Skeletal muscle cell (primary cell): ENCODE results near the gene DLG5.

Experiments used
- DNase-seq: peaks from one replicate; pipeline ENCODE4 v3.0.0-alpha.2; 2010; ENCODE audit warnings: low read depth
- H3K4me3 ChIP-seq: 2 replicates; pipeline ENCODE4 v1.5.1; 2011; ENCODE audit warnings: low read depth, mild to moderate bottlenecking, control low read depth, low read length, moderate library complexity

Gene DLG5

DNA sequence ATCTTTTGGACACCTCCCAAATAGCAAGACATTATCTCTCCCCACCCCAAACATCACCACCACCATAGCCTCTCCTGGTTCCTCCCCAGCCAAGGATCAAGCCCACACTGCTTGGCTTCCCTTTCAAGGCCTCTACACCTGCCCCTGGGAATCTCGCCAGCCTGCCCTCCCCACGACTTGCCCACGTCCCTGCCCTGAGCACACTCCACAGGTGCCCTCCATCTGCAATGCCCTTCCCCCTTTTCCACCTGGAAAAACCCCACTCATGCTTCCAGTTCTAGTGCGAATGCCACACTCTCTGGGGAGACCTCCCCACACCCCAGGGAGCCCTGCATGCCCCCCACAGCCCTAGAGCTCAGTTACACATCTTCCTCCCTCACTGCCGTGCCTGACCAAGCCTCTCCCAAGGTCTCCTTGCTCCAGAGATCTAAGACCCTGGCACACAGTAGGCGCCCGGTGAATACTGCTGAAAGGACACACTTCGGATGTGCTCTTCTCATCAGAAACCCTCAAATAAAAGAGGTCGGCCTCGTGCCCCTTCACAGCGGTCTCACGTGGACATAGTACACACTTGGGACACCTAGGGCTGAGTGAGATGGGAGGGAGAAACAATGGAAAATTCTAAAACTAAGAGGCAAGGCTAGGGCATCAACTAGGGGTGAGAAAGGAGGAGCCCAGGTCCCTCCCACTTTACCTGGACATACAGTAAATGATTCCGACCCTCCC, 91.4 kb downstream of the DLG5 start:
- DNase-seq = no peak
- H3K4me3 ChIP-seq = no peak overlapping the region

DNA sequence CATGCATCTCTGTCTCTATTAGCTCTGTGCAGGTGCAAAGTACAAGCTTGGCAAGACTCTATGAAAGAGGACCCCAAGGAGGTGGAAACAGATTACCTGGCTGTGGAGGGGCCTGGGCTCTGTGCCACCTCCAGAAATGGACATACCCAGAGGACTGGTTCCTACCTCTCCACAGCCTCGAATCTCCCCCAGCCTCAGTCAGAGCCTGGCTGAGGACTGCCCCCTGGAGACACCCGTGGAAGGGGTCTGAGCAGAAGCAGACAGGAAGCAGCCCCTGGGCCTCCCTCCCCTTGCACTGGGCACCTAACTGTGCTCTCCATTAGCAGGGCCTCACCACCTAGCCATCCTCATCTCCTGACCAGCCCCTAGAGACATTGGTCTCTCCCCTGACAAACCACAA, 92.0 kb downstream of the DLG5 start:
- DNase-seq = no peak

DNA sequence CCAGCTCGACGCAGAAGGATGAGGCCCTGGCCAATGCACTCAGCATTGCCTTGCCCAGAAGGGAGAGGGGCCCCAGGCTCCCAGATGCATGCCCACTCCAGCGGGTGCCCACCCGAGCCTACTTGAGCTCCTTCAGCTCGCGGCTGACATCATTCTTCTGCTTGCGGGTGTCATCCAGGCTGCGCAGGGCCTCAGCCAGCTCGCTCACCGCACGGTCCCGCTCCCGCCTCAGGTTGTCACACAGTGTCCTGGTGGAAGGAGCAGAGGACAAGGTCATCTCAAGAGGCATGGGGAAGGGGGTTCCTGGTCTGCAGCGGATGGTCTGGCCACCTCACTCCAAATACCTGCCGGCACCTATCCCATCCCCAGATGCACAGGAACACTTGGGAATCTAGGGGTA, 92.8 kb downstream of the DLG5 start:
- DNase-seq = no peak
- no peak overlapping the region for H3K4me3 ChIP-seq

More for the DNA sequence above, 92.0 kb downstream of the DLG5 start:
- no peak overlapping the region for H3K4me3 ChIP-seq

DNA sequence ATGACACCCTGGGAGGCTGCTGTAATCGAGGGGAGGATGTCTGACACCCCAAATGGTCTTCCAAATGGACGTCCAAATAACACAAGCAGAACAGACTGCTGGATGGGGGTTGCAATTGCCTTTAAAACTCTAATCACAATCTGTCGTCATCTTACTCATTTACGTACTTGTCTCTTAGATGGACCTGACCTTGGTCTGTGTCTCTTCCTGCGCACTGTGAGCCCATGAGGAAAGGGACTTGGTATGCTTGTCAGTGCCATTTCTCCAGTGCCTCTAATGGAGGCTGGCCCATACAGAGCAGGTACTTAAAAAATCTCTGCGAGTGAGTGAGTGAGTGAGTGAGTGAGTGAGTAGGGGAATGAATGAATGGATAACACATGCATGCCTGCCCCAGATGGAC, 93.3 kb downstream of the DLG5 start:
- H3K4me3 ChIP-seq = no peak overlapping the region
- no peak for DNase-seq

DNA sequence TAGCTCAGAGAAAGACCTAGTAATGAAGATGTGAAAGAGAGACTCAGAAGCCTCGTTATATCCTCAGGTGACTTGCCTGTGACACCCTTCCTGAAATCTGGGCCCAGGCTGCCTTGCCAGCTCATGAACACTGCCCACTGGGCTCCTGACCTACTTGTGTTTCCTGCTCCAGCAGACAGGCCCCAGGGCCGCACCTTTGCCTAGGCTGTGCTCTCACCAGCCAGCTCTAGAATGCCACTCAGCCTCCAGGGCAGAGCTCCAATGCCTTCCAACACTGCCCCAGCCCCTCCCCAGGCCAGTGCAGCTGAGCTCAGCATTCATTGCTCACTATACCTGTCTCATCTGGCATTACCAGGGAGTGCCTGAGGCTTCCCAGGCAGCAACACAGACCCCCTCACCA, 94.3 kb downstream of the DLG5 start:
- DNase-seq = no peak
- H3K4me3 ChIP-seq = no peak overlapping the region

DNA sequence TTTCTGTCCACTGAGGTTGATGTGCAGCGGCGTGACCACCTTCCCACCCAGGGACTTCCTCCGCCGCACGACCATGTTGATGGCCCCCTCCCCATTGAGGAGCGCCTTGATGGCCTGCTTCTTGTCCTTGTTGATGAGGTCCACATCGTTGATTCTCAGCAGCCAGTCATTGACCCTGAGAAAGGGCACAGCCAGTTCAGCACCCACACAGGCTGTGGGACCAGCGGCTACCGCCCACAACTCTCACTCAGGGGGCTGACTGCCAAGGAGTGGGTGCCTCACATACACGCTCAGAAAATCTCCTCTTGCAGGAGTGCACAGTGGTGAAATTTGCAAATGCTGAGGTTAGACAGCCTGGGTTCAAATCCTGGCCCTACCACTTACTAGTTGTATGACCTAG, 97.2 kb downstream of the DLG5 start:
- no peak overlapping the region for H3K4me3 ChIP-seq
- no peak for DNase-seq

DNA sequence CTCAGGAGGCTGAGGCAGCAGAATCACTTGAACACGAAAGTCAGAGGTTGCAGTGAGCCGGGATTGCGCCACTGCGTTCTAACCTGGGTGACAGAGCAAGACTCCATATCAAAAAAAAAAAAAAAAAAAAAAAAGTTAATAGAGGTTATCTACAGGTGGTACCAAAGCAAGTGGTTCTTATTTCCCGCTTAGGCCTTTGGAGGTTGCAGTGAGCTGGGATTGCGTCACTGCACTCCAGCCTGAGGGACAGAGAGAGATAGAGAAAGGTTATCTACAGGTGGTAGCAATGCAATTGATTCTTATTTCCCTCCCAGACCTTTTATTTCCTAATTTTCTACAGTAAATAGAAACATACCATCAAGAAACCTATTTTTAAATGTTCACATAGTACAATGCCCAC, 98.2 kb downstream of the DLG5 start:
- no peak overlapping the region for H3K4me3 ChIP-seq
- no peak for DNase-seq

DNA sequence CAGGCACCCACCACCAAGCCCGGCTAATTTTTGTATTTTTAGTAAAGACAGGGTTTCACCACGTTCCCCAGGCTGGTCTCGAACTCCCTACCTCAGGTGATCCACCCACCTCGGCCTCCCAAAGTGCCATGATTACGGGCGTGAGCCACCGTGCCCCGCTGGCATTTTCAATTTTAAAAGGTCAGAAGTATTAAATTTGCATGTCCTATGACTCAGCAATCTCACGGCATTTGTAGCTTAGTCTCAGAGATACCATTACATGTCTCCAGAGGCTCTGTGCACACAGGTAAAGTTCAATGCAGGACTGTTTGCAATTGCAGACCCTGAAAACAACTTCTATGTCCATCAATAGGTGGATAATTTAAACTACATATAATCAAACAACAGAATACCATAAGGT, 99.2 kb downstream of the DLG5 start:
- H3K4me3 ChIP-seq = no peak overlapping the region
- DNase-seq = no peak

DNA sequence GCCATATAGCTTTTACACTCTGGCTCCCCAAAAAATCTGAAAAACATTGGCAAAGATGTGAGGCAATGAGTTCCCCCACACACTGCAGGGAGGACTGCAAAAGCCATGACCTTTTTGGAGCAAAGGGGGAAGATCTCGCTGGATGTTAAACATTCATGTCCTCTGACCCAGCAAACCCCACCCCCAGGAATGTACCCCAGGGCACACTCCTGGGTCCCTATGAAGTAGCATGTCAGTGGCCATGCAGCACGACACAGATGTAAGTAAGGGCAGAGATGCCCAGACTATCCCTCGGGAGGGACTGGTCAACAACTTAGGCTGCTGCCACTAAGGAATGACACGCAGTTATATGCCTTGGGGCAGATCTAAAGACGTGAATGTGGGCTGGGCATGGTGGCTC, 100.6 kb downstream of the DLG5 start:
- no peak for DNase-seq
- H3K4me3 ChIP-seq = no peak overlapping the region

DNA sequence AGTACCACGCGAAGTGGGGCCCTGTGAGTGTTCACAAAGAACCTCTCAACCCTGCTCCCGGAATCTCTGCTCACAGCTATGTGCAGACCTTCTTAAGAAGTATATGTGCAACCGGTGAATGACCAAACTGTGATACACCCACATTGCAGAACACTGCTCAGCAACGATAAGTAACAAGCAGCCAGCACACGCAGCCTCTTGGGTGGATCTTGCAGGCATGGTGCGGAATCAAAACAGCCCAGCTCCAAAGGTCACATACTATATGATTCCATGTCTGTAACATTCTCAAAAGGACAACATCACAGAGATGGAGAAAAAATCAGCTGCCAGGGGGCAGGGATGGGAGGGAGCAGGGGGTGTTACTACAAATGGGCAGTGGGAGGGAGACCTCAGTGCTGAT, 101.6 kb downstream of the DLG5 start:
- no peak overlapping the region for H3K4me3 ChIP-seq
- no peak for DNase-seq

DNA sequence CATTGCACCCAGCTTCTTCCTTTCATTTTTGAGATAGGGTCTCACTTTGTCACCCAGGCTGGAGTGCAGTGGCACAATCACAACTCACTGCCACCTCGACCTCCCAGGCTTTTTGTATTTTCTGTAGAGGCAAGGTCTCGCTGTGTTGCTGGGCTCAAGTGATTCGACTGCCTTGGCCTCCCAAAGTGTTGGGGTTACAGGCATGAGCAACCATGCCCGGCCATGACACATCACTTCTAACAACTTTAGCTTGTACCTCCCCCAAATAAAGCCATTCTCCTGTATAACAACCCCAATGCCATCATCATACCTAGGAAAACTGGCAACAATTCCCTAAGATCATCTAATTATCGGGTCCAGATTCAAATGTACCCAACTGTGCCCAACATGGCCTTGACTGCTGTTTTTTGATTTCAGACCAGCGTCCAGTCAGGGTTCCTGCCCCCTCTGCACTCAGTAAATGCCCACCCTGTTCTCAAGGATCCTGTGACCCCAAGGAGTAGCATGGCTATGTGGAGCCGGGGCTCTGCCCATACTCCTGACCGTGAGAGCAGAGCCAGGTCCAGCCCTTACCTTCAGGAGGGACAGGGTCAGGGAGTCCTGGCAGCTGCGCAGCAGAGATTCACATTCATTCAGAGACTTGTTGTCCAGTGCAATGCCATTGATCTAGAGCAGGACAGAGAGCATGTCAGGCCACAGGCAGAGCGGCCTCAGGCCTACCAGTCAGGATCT, 102.6 kb downstream of the DLG5 start:
- no peak overlapping the region for H3K4me3 ChIP-seq
- no peak for DNase-seq

DNA sequence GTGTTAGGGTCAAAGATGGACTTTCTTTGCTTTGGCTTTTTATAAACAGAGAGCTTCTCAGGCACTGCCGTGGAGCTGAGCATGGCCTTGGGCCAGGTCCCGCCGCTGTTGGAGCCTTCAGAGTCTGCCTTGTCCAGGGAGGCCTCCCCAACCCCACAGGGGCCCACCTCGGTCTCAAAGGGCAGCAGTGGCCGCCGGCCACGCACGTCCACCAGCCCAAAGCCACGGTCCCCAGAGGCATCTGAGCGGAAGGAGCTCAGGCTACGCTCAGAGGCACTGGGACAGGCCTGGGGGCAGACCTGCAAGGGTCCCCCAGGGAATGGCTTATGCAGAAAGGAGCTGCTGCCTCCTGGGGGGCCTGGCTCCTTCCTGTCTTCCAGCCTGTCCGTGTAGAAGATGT, 105.0 kb downstream of the DLG5 start:
- no peak for DNase-seq
- H3K4me3 ChIP-seq = no peak overlapping the region

DNA sequence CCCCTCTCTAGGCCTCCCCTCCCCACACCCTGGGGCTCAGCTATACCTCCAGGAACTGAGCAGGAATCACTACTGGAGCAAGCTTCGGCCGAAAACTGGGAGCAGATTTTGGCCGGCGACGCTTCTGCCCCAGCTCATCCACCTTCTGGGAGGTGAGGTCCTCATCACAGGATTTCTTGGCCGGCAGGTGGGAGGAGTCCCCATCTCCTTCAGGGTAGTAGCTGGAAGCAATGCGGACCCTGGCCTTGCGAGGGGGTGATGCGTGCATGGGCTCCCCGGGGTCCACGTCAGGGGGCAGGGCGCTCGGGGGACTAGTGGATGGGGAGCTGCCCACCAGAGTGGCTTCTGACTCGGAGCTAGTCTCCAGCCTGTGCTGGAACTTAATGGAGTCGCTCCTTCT, 105.5 kb downstream of the DLG5 start:
- no peak overlapping the region for H3K4me3 ChIP-seq
- no peak for DNase-seq

DNA sequence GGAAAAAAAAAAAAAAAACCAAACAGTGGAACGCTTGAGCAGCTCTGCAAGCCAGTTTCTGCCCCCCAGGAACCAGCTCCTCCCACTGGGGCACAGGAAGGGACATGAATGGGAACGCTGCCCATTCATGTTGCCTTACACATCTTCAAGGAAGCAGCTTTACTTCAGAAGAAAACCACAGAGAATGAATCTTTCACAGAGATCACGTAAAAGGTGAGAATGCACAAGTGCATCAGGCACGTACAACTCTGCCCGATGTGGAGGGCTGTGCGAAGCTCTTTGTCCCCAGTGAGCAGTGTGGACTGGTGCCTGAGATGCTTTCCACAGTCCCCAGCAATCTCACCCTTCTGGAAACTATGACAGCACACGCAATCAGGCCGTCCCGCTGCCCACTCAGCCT, 106.2 kb downstream of the DLG5 start:
- DNase-seq = no peak
- no peak overlapping the region for H3K4me3 ChIP-seq

DNA sequence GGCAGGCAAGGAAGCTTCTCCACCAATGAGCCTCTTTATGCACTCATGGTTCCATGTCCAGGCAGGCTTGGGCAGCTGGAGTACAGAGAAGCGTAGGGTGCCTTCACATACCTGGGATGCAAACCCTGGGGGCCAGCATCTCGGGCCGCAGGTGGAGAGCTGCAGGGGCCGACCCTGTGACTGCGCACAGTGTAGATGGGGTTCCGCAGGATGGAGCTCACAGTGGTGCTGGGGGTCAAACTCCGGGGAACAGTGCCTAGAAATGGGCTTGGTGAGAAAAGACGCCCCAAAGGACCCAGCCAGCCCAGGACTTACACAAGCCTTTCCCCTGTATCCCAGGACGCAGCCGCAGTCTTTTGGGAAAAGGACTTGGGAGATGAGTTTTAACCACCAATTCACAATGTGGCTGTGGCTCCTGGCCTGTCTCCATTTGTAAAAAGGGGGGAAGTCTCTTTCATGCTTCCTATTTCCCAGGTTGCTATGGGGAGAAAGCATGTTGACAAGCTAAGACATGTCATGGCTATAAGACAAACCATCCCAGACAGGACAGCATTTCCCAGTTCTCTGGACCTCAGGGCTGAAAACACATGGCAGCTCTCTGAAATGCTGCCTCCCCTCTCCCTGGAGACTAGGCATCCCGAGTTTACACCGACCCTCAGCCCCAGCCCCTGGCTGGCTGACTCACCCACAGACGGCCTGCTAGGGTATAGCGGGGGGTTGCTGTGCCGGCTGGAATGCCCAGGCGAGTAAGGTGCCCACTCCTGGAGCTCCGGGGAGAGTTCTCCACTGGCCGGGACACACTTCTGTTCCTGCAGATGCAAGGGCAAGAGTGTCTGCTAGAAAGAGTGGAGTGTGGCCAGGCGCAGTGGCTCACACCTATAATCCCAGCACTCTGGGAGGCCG, 107.1 kb downstream of the DLG5 start:
- H3K4me3 ChIP-seq = no peak overlapping the region
- no peak for DNase-seq

DNA sequence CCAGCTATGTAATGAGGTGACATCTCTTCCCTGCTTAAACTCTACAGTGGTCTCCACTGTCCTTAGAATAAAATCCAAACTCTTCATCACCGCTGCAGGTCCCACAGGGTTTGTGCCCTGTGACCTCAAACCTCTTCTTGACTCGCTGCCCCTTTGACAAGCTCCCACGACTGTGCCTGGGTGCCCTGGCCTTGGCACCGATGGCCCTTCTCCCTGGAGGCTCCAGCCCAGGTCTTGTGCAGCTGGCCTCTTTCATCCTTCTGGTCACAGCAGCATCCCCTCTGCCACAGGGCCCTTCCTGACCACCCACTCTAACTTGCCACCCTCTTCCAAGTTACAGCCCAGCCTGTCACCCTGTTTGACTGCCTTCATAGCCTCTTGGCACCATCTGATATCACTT, 108.2 kb downstream of the DLG5 start:
- H3K4me3 ChIP-seq = no peak overlapping the region
- no peak for DNase-seq

DNA sequence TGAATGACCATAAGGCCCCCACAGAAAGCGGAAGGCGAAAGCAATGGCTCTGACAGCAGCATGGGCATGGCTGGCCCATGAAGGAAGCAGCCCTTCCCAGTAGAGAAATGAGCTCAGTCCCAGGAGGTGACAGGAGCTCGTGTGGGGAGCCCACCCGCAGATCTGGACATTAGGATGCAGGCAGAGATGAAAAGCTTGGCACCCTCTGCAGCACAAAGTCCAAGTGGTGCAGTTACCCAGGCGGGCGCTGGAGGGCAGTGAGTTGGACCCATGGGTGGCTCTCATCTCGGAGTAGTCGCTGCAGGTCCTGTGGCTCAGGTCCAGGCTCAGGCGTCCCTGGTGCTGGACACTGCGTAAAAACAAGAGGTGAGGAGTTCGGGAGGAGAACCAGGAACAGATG, 109.0 kb downstream of the DLG5 start:
- H3K4me3 ChIP-seq = no peak overlapping the region
- DNase-seq = no peak

DNA sequence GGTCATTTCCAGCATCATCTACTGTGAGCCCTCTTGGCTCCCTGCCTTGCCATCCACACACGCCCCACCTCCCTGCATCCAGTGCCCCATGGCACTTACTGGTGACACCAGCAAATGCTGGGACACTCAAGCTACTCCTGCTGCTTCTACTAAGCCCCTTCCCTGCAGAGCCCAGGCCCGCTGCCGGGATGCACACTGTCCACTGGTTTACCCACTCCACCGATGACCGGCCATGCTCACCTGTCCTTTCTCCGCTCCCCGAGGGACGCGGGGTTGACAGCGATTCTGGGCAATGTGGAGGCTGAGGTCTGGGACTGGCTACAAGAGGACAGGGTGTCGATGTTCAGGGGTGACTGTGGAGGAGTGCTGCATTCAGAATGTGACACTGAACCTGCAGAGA, 110.2 kb downstream of the DLG5 start:
- no peak overlapping the region for H3K4me3 ChIP-seq
- no peak for DNase-seq

DNA sequence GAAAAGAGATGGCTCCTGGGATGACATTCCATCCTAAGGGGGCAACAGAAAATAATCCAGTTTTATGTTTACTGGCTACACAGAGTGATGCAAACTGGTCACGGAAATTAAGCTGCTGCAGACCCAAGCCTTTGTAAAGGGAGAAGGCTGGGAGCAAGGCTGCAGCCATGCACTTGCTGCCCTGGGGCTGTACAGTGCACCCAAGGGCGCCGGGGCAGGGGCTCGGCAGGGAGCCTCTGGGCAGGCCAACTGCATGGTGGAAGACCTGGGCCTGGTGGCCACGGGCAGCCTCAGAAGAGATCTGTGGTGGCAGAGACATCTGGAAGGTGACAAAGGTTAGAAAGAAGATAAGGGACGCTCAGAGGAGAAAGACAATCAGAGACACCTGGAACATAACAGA, 113.8 kb downstream of the DLG5 start:
- DNase-seq = no peak
- H3K4me3 ChIP-seq = no peak overlapping the region

DNA sequence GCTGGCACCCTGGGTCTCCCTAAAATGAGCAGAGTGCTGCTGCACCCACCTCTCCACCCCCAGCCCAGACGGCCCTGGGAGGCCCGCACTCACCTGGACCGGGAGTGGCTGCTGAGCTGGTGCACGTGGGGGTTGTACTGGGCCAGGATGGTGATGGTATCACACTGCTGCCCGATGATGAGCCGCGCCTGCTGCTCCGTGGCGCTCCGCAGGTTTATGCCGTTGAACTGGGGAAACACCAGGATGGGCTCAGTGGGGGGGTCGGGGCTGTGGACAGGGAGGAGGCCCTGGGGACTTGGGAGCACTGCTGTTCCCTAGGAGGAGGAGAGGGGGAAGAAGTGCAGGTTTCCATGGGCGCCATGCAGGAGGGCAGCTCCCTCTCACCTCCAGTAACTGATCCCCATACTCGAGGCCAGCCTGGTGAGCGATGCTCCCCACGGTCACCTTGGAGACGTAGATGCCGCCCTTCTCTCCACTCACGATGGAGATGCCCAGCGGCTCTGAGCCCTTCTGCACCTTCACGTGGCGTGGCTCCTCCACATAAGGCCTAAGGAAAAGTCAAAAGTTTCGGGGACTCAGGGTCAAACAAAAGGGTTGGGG, 114.6 kb downstream of the DLG5 start:
- no peak for DNase-seq
- no peak overlapping the region for H3K4me3 ChIP-seq
